K562 (cell line): ENCODE data around the gene XRCC5. TPM values are rescaled to one million over a fixed set of nuclear protein-coding genes. Genes with fewer than 3 reads are reported as not detected.

Experiments used
- ATAC-seq: fragments of 200-7000 bp; cut with Tn5 transposase; 3 replicates; pipeline ENCODE4 v1.9.1; 2020; ENCODE audit warnings: moderate library complexity
- BruUV-seq: library from RNA; stranded (reverse); fragments of 400-500 nt; replicated peaks from 2 replicates; lab custom pipeline; 2021; lab: Mats Ljungman, UMichigan
- CTCF ChIA-PET: fragments of 300-600 bp; formaldehyde crosslinking; extraction: SDS; loops from one replicate; lab custom pipeline; 2021; ENCODE audit warnings: low intra/inter-chr PET ratio; lab: Yijun Ruan, JAX
- POLR2A ChIA-PET: fragments of 300-600, 350-650 bp; sonication (Branson Sonifier 250); formaldehyde crosslinking; extraction: SDS; loops from one replicate; lab custom pipeline; 2021; ENCODE audit warnings: antibody characterized with exemption, inconsistent platforms; lab: Yijun Ruan, JAX
- DNase-seq, 4 experiments: peaks; one replicate each; pipeline versions ENCODE4 v3.0.0 to v3.0.0-alpha.2; 2011 to 2018; ENCODE audit warnings: low spot score in 3 of 4, mixed read lengths in 3 of 4; ENCODE audit errors: extremely low read depth in 1 of 4
- FAIRE-seq: peaks from 2 replicates; lab custom pipeline; 2011; peaks lifted over from hg19 to GRCh38; lab: Jason Lieb, UNC
- H2AFZ ChIP-seq: 2 replicates; pipeline ENCODE4 v1.6.0; 2011; ENCODE audit warnings: low read depth, low read length, control low read depth, inconsistent platforms
- H3K27ac ChIP-seq: fragments of 200-600 bp; 3 replicates; pipeline ENCODE4 v1.8.0; 2011; ENCODE audit warnings: low read depth, mild to moderate bottlenecking, control low read depth, inconsistent platforms, low read length, moderate library complexity, mixed read lengths; ENCODE audit errors: extremely low read depth
- H3K27me3 ChIP-seq, 2 experiments: fragments of 300-600 bp in 1 of 2; 2 replicates in 1 of 2; 3 replicates in 1 of 2; pipeline versions ENCODE4 v1.6.0 to v1.8.0; 2011; ENCODE audit warnings: inconsistent platforms in 2 of 2, low read length in 2 of 2, mild to moderate bottlenecking in 1 of 2, mixed read lengths in 1 of 2, moderate library complexity in 1 of 2; ENCODE audit not compliant: control insufficient read depth in 2 of 2, insufficient read depth in 2 of 2
- H3K36me3 ChIP-seq: fragments of 300-600 bp; 3 replicates; pipeline ENCODE4 v1.8.0; 2011; ENCODE audit warnings: mild to moderate bottlenecking, low read length, inconsistent platforms; ENCODE audit not compliant: control insufficient read depth, insufficient read depth
- H3K4me1 ChIP-seq, 2 experiments: fragments of 200-600 bp in 1 of 2; replicated peaks in 1 of 2; 2 replicates in 1 of 2; 3 replicates in 1 of 2; pipeline versions ENCODE4 v1.5.1 to v1.8.0; 2011; ENCODE audit warnings: inconsistent platforms in 2 of 2, low read length in 2 of 2, mild to moderate bottlenecking in 1 of 2, mixed read lengths in 1 of 2, moderate library complexity in 1 of 2; ENCODE audit not compliant: control insufficient read depth in 2 of 2, insufficient read depth in 2 of 2
- H3K4me2 ChIP-seq: 2 replicates; pipeline ENCODE4 v1.6.1; 2011; ENCODE audit warnings: low read length, control low read depth, inconsistent platforms, mixed read lengths; ENCODE audit not compliant: insufficient read depth
- H3K4me3 ChIP-seq: fragments of 200-600 bp; sonication (generic), shearing (Covaris generic); 2 replicates; pipeline ENCODE4 v1.5.1; 2016; ENCODE audit warnings: control low read depth, inconsistent platforms
- H3K79me2 ChIP-seq: fragments of 200-600 bp; 3 replicates; pipeline ENCODE4 v1.8.0; 2011; ENCODE audit warnings: low read length, inconsistent platforms; ENCODE audit not compliant: control insufficient read depth, insufficient read depth
- H3K9ac ChIP-seq, 2 experiments: 2 replicates each; pipeline versions ENCODE4 v1.6.0 to v1.6.1; 2011; ENCODE audit warnings: low read depth in 2 of 2, low read length in 2 of 2, control low read depth in 1 of 2, inconsistent platforms in 1 of 2, mild to moderate bottlenecking in 1 of 2, mixed read lengths in 1 of 2; ENCODE audit not compliant: insufficient read depth in 1 of 2
- H3K9me1 ChIP-seq: one replicate; pipeline ENCODE4 v1.6.0; 2011; ENCODE audit warnings: inconsistent platforms, mild to moderate bottlenecking, low read length, moderate library complexity; ENCODE audit not compliant: control insufficient read depth, insufficient read depth
- H3K9me3 ChIP-seq: replicated peaks from 2 replicates; pipeline ENCODE4 v1.5.1; 2011; ENCODE audit warnings: low read depth, low read length, inconsistent platforms; ENCODE audit not compliant: control insufficient read depth, insufficient read depth
- H4K20me1 ChIP-seq: replicated peaks from 2 replicates; pipeline ENCODE4 v1.6.1; 2011; ENCODE audit warnings: low read length, inconsistent platforms, mixed read lengths; ENCODE audit not compliant: control insufficient read depth, insufficient read depth
- ARHGAP35 ChIP-seq: fragments of 450-650 bp; IDR thresholded peaks from 2 replicates; pipeline ENCODE4 v1.6.1; 2018; ENCODE audit not compliant: partially characterized antibody
- FOXM1 ChIP-seq, 2 experiments: fragments of 450-650 bp in 1 of 2; sonication (generic) in 1 of 2; formaldehyde crosslinking in 1 of 2; IDR thresholded peaks; 2 replicates each; pipeline versions ENCODE4 v1.6.1 to v1.9.0; 2017 to 2022; ENCODE audit warnings: low read depth in 2 of 2, mild to moderate bottlenecking in 2 of 2, missing genetic modification reagents in 1 of 2, moderate library complexity in 1 of 2
- HEY1 ChIP-seq: fragments of 250-450 bp; sonication (Bioruptor Pico); IDR thresholded peaks from 2 replicates; pipeline ENCODE4 v1.5.0; 2020; ENCODE audit warnings: mild to moderate bottlenecking, moderate library complexity, borderline replicate concordance
- HMG20B ChIP-seq: fragments of 250-450 bp; sonication (Bioruptor Pico); IDR thresholded peaks from 2 replicates; pipeline ENCODE4 v1.5.0; 2021; ENCODE audit warnings: mild to moderate bottlenecking
- OTX1 ChIP-seq: fragments of 450-650 bp; formaldehyde crosslinking; IDR thresholded peaks from 2 replicates; pipeline ENCODE4 v1.4.0; 2022; ENCODE audit warnings: mild to moderate bottlenecking
- POLR2A ChIP-seq: fragments of 450-650 bp; conservative IDR thresholded peaks from 2 replicates; pipeline ENCODE4 v1.6.1; 2016
- POU5F1 ChIP-seq: fragments of 150-350 bp; IDR thresholded peaks from 2 replicates; pipeline ENCODE4 v1.6.1; 2014; ENCODE audit warnings: borderline replicate concordance, low read length, low read depth, mild to moderate bottlenecking; ENCODE audit not compliant: partially characterized antibody
- ZNF76 ChIP-seq: fragments of 250-450 bp; sonication (Bioruptor Pico); IDR thresholded peaks from 2 replicates; pipeline ENCODE4 v1.4.0; 2020; ENCODE audit warnings: mild to moderate bottlenecking, moderate library complexity, borderline replicate concordance
- WGBS: fragments of 100-300 bp; shearing (Covaris generic); methylation state at CpG from one replicate; pipeline ENCODE4 v1.1.6; 2016; ENCODE audit warnings: low coverage, mixed read lengths; ENCODE audit not compliant: insufficient coverage; ENCODE audit errors: missing lambda C conversion rate; 5-methylcytosine and 5-hydroxymethylcytosine counted together
- in situ Hi-C: fragments of 300-500 bp; cut with MboI; formaldehyde crosslinking; loops from 4 replicates; pipeline ENCODE4 v1.15.0; 2018; ENCODE audit warnings: inconsistent platforms, mixed read lengths
- intact Hi-C: fragments of 100-400 bp; cut with micrococcal nuclease; formaldehyde crosslinking; loops from 2 replicates; pipeline ENCODE4 v1.14.2; 2022
- polyA plus RNA-seq, 8 experiments: library from polyadenylated mRNA; depleted of rRNA in 4 of 8; stranded (reverse) in 5 of 8; unstranded in 3 of 8; fragments of >200 nt; fragmentation: Nextera tagmentation in 2 of 8; fragmentation: Illumina TruSeq in 1 of 8; extraction: Ambion mirVana in 2 of 8; extraction: Trizol in 1 of 8; gene quantifications; 2 replicates each; pipeline versions ENCODE4 v1.2.1 to v1.2.3, GENCODE V29; 2011 to 2014; ENCODE audit warnings: inconsistent platforms in 1 of 8, missing spikeins in 1 of 8
- total RNA-seq, 7 experiments: library from RNA; depleted of rRNA in 6 of 7; stranded (reverse); fragments of >200 nt in 6 of 7; fragmentation: Illumina TruSeq in 2 of 7; extraction: Trizol in 2 of 7; gene quantifications; 2 replicates each; pipeline versions ENCODE4 v1.2.1 to v1.2.3, GENCODE V29; 2011 to 2021; ENCODE audit warnings: low replicate concordance in 1 of 7
- TF ChIP-seq, protein P1 (sequence below): fragments of 450-650 bp; formaldehyde crosslinking; IDR thresholded peaks from 2 replicates; pipeline ENCODE4 v1.4.0; 2020; ENCODE audit warnings: mild to moderate bottlenecking, moderate library complexity
- TF ChIP-seq, protein P2 (sequence below): fragments of 250-450 bp; sonication (Bioruptor Pico); IDR thresholded peaks from 2 replicates; pipeline ENCODE4 v1.5.1; 2021; ENCODE audit warnings: mild to moderate bottlenecking

The XRCC5 gene
- total and polyA plus RNA-seq, 9 of the 15 experiments (the other 6 are each of a cell fraction or from before 2014, with no cell fraction given) = 168 to 551 (median 297) TPM

DNA sequence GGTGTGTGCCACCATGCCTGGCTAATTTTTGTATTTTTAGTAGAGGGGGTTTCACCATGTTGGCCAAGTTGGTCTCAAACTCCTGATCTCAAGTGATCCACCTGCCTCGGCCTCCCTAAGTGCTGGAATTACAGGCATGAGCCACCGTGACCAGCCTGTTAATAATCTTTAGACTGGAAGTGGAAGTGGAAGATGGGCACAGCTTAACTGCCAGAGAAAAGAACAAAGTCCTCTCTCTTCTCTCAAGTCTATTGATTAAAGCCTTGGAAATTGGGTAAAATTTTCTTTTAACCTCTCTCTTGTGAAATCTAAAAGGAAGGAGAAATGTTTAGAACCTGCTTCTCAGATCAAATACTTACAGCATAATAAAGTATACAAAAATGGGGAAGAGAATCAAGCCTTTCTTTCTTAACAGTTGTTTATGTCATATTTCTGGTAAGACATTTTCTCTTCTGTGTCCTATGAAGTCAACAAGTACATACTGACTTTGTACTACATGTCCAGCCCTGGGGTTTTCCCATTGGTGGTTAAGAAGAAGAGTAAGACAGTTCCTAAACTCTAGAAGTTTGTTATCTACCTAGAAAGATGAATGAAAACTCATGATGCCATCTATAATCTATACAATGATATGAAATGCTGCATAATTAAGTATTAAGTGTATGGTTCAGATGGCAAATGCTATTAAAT lies 22.8 kb upstream of the XRCC5 start:
- Histone ChIP-seq H3K9me1 (no peaks in the 10 kb centered on the region), H4K20me1 (no peaks in the 10 kb centered on the region), H3K36me3 (no peaks in the 10 kb centered on the region), H3K9ac (no peak overlapping the region), H3K4me3 (no peak overlapping the region), H3K4me2 (no peak overlapping the region)
- no TSS peak for BruUV-seq
- 15% methylated on average over 2 of the region's 2 CpGs for WGBS
- intact Hi-C loops = no loop called here
- CTCF ChIA-PET = no interaction called here
- POLR2A ChIA-PET = no interaction called here
- TF ChIP-seq, protein P1, sequence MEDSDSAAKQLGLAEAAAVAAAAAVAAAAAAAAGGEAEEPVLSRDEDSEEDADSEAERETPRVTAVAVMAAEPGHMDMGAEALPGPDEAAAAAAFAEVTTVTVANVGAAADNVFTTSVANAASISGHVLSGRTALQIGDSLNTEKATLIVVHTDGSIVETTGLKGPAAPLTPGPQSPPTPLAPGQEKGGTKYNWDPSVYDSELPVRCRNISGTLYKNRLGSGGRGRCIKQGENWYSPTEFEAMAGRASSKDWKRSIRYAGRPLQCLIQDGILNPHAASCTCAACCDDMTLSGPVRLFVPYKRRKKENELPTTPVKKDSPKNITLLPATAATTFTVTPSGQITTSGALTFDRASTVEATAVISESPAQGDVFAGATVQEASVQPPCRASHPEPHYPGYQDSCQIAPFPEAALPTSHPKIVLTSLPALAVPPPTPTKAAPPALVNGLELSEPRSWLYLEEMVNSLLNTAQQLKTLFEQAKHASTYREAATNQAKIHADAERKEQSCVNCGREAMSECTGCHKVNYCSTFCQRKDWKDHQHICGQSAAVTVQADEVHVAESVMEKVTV (CRISPR knock-in tag) = no peak
- TF ChIP-seq POU5F1 (no peak), HEY1 (no peak), POLR2A (no peak), FOXM1 (IDR thresholded peaks at IDR 0.05; ENCODE audit: low read depth) (no peak), FOXM1 (CRISPR knock-in tag; IDR thresholded peaks at IDR 0.05; ENCODE audit: low read depth) (no peak), OTX1 (no peak), ARHGAP35 (no peak), HMG20B (no peak), ZNF76 (CRISPR knock-in tag) (no peak)
- TF ChIP-seq, protein P2, sequence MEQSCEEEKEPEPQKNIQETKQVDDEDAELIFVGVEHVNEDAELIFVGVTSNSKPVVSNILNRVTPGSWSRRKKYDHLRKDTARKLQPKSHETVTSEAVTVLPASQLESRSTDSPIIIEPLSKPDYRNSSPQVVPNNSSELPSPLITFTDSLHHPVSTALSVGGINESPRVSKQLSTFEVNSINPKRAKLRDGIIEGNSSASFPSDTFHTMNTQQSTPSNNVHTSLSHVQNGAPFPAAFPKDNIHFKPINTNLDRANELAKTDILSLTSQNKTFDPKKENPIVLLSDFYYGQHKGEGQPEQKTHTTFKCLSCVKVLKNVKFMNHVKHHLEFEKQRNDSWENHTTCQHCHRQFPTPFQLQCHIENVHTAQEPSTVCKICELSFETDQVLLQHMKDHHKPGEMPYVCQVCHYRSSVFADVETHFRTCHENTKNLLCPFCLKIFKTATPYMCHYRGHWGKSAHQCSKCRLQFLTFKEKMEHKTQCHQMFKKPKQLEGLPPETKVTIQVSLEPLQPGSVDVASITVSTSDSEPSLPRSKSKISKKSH (CRISPR knock-in tag) = no peak
- TF ChIP-seq, all 486 proteins: peak for 0
- no peaks in the 10 kb centered on the region for H3K79me2 ChIP-seq
- DNase-seq (no peak), ATAC-seq (no peak), FAIRE-seq (no peak)
- H3K27me3 ChIP-seq = no peaks in the 10 kb centered on the region
- in situ Hi-C loops = no loop called here
- no peak overlapping the region for H2AFZ ChIP-seq
- H3K9me3 ChIP-seq = no peaks in the 10 kb centered on the region
- H3K4me1 ChIP-seq = peaks cover 9 to 10% of the 10 kb centered on the region in 2 experiments; a peak in 4 of 5 replicates
- no peak overlapping the region for H3K27ac ChIP-seq
